HEK293 (cell line): ENCODE measurements around the gene ALDH18A1.

Experiments used
- FEZF1 ChIP-seq: fragments of 450-650 bp; formaldehyde crosslinking; IDR thresholded peaks from 2 replicates; pipeline ENCODE4 v1.5.1; 2016; ENCODE audit warnings: missing biosample characterization, missing genetic modification characterization
- REPIN1 ChIP-seq: fragments of 450-650 bp; formaldehyde crosslinking; IDR thresholded peaks from 2 replicates; pipeline ENCODE4 v1.5.1; 2017; ENCODE audit warnings: missing biosample characterization, missing genetic modification characterization, low read depth
- SP7 ChIP-seq: fragments of 450-650 bp; formaldehyde crosslinking; IDR thresholded peaks from 2 replicates; pipeline ENCODE4 v1.5.1; 2016; ENCODE audit warnings: missing biosample characterization, missing genetic modification characterization
- TRIM28 ChIP-seq: IDR thresholded peaks from 2 replicates; pipeline ENCODE4 v1.6.1; 2011; ENCODE audit warnings: low read length, control low read depth, borderline replicate concordance
- ZBTB7A ChIP-seq: fragments of 450-650 bp; formaldehyde crosslinking; IDR thresholded peaks from 2 replicates; pipeline ENCODE4 v1.5.1; 2016; ENCODE audit warnings: low read depth, missing biosample characterization, missing genetic modification characterization
- ZNF10 ChIP-seq: fragments of 450-650 bp; formaldehyde crosslinking; IDR thresholded peaks from 2 replicates; pipeline ENCODE4 v1.5.1; 2017; ENCODE audit warnings: missing biosample characterization, missing genetic modification characterization
- ZNF132 ChIP-seq: fragments of 450-650 bp; formaldehyde crosslinking; IDR thresholded peaks from 2 replicates; pipeline ENCODE4 v1.5.1; 2017; ENCODE audit warnings: missing biosample characterization, missing genetic modification characterization, borderline replicate concordance
- ZNF169 ChIP-seq: fragments of 450-650 bp; formaldehyde crosslinking; IDR thresholded peaks from 2 replicates; pipeline ENCODE4 v1.5.1; 2016; ENCODE audit warnings: missing biosample characterization, missing genetic modification characterization
- ZNF174 ChIP-seq: fragments of 450-650 bp; formaldehyde crosslinking; IDR thresholded peaks from 2 replicates; pipeline ENCODE4 v1.5.0; 2017; ENCODE audit warnings: missing biosample characterization, mild to moderate bottlenecking, missing genetic modification characterization
- ZNF184 ChIP-seq: fragments of 450-650 bp; IDR thresholded peaks from 2 replicates; pipeline ENCODE4 v1.5.1; 2018; ENCODE audit warnings: missing biosample characterization, mild to moderate bottlenecking, missing genetic modification characterization
- ZNF239 ChIP-seq: fragments of 450-650 bp; formaldehyde crosslinking; IDR thresholded peaks from 2 replicates; pipeline ENCODE4 v1.5.1; 2016; ENCODE audit warnings: missing biosample characterization, missing genetic modification characterization
- ZNF391 ChIP-seq: fragments of 450-650 bp; formaldehyde crosslinking; IDR thresholded peaks from 2 replicates; pipeline ENCODE4 v1.5.1; 2016; ENCODE audit warnings: low read depth, missing biosample characterization, missing genetic modification characterization, borderline replicate concordance
- ZNF394 ChIP-seq: fragments of 450-650 bp; formaldehyde crosslinking; IDR thresholded peaks from 2 replicates; pipeline ENCODE4 v1.5.1; 2016; ENCODE audit warnings: missing biosample characterization, missing genetic modification characterization, mild to moderate bottlenecking, moderate library complexity, borderline replicate concordance
- ZNF426 ChIP-seq: fragments of 450-650 bp; formaldehyde crosslinking; IDR thresholded peaks from 2 replicates; pipeline ENCODE4 v1.5.1; 2017; ENCODE audit warnings: missing biosample characterization, missing genetic modification characterization, mild to moderate bottlenecking, inconsistent platforms, moderate library complexity
- ZNF530 ChIP-seq: fragments of 450-650 bp; formaldehyde crosslinking; IDR thresholded peaks from 2 replicates; pipeline ENCODE4 v1.5.1; 2016; ENCODE audit warnings: low read depth, missing biosample characterization, missing genetic modification characterization
- ZNF561 ChIP-seq: fragments of 450-650 bp; IDR thresholded peaks from 2 replicates; pipeline ENCODE4 v1.5.1; 2018; ENCODE audit warnings: missing biosample characterization, missing genetic modification characterization, borderline replicate concordance
- ZNF571 ChIP-seq: fragments of 450-650 bp; formaldehyde crosslinking; IDR thresholded peaks from 2 replicates; pipeline ENCODE4 v1.5.0; 2017; ENCODE audit warnings: missing biosample characterization, missing genetic modification characterization
- ZNF624 ChIP-seq: fragments of 450-650 bp; formaldehyde crosslinking; IDR thresholded peaks from 2 replicates; pipeline ENCODE4 v1.5.1; 2017; ENCODE audit warnings: missing biosample characterization, missing genetic modification characterization
- ZNF658 ChIP-seq: fragments of 450-650 bp; formaldehyde crosslinking; IDR thresholded peaks from 2 replicates; pipeline ENCODE4; 2016; ENCODE audit warnings: missing biosample characterization, missing genetic modification characterization
- ZNF776 ChIP-seq: fragments of 450-650 bp; formaldehyde crosslinking; IDR thresholded peaks from 2 replicates; pipeline ENCODE4 v1.5.0; 2017; ENCODE audit warnings: missing biosample characterization, missing genetic modification characterization, borderline replicate concordance
- ZNF777 ChIP-seq: fragments of 450-650 bp; formaldehyde crosslinking; IDR thresholded peaks from 2 replicates; pipeline ENCODE4 v1.5.1; 2017; ENCODE audit warnings: missing biosample characterization, missing genetic modification characterization, borderline replicate concordance
- ZNF843 ChIP-seq: fragments of 450-650 bp; formaldehyde crosslinking; IDR thresholded peaks from 2 replicates; pipeline ENCODE4 v1.5.1; 2016; ENCODE audit warnings: missing biosample characterization, missing genetic modification characterization
- TF ChIP-seq, protein P1 (sequence below): fragments of 450-650 bp; IDR thresholded peaks from 2 replicates; pipeline ENCODE4 v1.5.1; 2018; ENCODE audit warnings: missing biosample characterization, mild to moderate bottlenecking, missing genetic modification characterization
- TF ChIP-seq, protein P2 (sequence below): fragments of 450-650 bp; formaldehyde crosslinking; IDR thresholded peaks from 2 replicates; pipeline ENCODE4 v1.5.1; 2016; ENCODE audit warnings: missing biosample characterization, missing genetic modification characterization
- TF ChIP-seq, protein P3 (sequence below): fragments of 450-650 bp; formaldehyde crosslinking; IDR thresholded peaks from 2 replicates; pipeline ENCODE4 v1.5.1; 2016; ENCODE audit warnings: missing biosample characterization, missing genetic modification characterization
- TF ChIP-seq, protein P4 (sequence below): fragments of 450-650 bp; formaldehyde crosslinking; IDR thresholded peaks from 2 replicates; pipeline ENCODE4 v1.5.1; 2016; ENCODE audit warnings: missing biosample characterization, missing genetic modification characterization
- TF ChIP-seq, protein P5 (sequence below): fragments of 450-650 bp; formaldehyde crosslinking; IDR thresholded peaks from 2 replicates; pipeline ENCODE4 v1.5.1; 2016; ENCODE audit warnings: missing biosample characterization, missing genetic modification characterization
- TF ChIP-seq, protein P6 (sequence below): fragments of 450-650 bp; formaldehyde crosslinking; IDR thresholded peaks from 2 replicates; pipeline ENCODE4 v1.5.1; 2016; ENCODE audit warnings: missing biosample characterization, missing genetic modification characterization

ALDH18A1 gene

DNA sequence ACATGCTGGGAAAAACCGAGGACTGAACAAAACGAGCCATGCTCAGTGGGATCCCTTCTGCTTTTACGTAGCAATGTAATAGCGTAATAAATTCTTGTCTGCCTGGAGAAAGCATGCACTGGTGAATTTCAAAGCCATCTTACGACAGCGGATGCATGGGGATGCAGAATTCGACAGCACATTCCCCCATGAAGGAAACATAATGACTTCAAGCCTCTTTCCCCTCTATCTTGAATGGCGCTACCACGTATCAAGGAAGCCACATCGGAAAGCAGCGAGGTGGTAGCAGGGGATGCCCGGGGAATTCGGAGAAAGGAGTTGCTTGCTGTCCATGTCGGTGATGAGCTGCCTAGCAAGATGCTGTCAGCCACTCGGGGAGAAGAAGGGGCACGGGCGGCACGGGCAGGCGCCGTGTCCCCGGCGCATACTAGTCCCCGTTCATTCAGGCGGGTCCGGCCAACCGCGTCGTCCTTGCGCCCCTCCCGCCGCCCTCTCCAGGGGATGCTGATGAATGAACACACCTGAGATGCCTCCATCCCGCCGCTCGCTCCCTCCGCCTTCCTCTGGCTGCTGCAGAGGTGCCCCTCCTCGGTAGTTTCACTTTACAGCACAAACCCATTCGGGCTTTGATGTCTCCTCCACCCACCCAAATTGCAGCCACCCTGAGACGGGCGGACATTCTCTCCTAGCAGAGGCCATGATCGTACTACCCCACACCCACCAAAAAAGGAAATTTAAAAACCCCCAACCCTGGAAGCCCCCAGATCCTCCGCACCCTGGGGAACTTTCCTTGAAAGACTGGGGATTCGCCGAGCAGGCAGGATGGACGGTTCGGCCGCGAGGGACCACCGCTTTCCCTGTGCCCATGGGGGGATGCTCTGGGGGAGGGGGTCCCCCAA, 96.0 kb downstream of the ALDH18A1 start (continued):
- TF ChIP-seq ZNF561 (tag by site-specific recombination) (no peak; the same call in 1 of the 2 replicates), REPIN1 (tag by site-specific recombination) (no peak), ZNF843 (no peak), FEZF1 (tag by site-specific recombination) (no peak), ZNF10 (peak; percentile 48; the same call in 1 of the 2 replicates), ZNF169 (tag by site-specific recombination) (no peak), ZNF776 (tag by site-specific recombination) (no peak), ZNF391 (no peak), ZNF624 (tag by site-specific recombination) (no peak), ZNF132 (tag by site-specific recombination) (no peak), ZNF426 (tag by site-specific recombination) (no peak), ZNF239 (tag by site-specific recombination) (no peak), TRIM28 (no peak), ZNF658 (no peak), ZNF571 (tag by site-specific recombination) (no peak), ZBTB7A (tag by site-specific recombination) (0 out of 2 replicates have a peak, but pooled peaks have one; percentile 10), ZNF394 (tag by site-specific recombination) (no peak), ZNF184 (no peak), ZNF530 (no peak), ZNF777 (tag by site-specific recombination) (no peak), SP7 (tag by site-specific recombination) (no peak), ZNF174 (no peak)
- TF ChIP-seq, protein P1, sequence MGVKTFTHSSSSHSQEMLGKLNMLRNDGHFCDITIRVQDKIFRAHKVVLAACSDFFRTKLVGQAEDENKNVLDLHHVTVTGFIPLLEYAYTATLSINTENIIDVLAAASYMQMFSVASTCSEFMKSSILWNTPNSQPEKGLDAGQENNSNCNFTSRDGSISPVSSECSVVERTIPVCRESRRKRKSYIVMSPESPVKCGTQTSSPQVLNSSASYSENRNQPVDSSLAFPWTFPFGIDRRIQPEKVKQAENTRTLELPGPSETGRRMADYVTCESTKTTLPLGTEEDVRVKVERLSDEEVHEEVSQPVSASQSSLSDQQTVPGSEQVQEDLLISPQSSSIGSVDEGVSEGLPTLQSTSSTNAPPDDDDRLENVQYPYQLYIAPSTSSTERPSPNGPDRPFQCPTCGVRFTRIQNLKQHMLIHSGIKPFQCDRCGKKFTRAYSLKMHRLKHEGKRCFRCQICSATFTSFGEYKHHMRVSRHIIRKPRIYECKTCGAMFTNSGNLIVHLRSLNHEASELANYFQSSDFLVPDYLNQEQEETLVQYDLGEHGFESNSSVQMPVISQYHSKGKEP (tag by site-specific recombination): no peak
- TF ChIP-seq, protein P2, sequence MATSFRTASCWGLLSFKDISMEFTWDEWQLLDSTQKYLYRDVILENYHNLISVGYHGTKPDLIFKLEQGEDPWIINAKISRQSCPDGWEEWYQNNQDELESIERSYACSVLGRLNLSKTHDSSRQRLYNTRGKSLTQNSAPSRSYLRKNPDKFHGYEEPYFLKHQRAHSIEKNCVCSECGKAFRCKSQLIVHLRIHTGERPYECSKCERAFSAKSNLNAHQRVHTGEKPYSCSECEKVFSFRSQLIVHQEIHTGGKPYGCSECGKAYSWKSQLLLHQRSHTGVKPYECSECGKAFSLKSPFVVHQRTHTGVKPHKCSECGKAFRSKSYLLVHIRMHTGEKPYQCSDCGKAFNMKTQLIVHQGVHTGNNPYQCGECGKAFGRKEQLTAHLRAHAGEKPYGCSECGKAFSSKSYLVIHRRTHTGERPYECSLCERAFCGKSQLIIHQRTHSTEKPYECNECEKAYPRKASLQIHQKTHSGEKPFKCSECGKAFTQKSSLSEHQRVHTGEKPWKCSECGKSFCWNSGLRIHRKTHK (tag by site-specific recombination): no peak
- TF ChIP-seq, protein P3, sequence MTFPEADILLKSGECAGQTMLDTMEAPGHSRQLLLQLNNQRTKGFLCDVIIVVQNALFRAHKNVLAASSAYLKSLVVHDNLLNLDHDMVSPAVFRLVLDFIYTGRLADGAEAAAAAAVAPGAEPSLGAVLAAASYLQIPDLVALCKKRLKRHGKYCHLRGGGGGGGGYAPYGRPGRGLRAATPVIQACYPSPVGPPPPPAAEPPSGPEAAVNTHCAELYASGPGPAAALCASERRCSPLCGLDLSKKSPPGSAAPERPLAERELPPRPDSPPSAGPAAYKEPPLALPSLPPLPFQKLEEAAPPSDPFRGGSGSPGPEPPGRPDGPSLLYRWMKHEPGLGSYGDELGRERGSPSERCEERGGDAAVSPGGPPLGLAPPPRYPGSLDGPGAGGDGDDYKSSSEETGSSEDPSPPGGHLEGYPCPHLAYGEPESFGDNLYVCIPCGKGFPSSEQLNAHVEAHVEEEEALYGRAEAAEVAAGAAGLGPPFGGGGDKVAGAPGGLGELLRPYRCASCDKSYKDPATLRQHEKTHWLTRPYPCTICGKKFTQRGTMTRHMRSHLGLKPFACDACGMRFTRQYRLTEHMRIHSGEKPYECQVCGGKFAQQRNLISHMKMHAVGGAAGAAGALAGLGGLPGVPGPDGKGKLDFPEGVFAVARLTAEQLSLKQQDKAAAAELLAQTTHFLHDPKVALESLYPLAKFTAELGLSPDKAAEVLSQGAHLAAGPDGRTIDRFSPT (tag by site-specific recombination): no peak
- TF ChIP-seq, protein P4, sequence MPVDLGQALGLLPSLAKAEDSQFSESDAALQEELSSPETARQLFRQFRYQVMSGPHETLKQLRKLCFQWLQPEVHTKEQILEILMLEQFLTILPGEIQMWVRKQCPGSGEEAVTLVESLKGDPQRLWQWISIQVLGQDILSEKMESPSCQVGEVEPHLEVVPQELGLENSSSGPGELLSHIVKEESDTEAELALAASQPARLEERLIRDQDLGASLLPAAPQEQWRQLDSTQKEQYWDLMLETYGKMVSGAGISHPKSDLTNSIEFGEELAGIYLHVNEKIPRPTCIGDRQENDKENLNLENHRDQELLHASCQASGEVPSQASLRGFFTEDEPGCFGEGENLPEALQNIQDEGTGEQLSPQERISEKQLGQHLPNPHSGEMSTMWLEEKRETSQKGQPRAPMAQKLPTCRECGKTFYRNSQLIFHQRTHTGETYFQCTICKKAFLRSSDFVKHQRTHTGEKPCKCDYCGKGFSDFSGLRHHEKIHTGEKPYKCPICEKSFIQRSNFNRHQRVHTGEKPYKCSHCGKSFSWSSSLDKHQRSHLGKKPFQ (tag by site-specific recombination): no peak
- TF ChIP-seq, protein P5, sequence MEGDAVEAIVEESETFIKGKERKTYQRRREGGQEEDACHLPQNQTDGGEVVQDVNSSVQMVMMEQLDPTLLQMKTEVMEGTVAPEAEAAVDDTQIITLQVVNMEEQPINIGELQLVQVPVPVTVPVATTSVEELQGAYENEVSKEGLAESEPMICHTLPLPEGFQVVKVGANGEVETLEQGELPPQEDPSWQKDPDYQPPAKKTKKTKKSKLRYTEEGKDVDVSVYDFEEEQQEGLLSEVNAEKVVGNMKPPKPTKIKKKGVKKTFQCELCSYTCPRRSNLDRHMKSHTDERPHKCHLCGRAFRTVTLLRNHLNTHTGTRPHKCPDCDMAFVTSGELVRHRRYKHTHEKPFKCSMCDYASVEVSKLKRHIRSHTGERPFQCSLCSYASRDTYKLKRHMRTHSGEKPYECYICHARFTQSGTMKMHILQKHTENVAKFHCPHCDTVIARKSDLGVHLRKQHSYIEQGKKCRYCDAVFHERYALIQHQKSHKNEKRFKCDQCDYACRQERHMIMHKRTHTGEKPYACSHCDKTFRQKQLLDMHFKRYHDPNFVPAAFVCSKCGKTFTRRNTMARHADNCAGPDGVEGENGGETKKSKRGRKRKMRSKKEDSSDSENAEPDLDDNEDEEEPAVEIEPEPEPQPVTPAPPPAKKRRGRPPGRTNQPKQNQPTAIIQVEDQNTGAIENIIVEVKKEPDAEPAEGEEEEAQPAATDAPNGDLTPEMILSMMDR: peak; percentile 12; the same call in 1 of the 2 replicates
- TF ChIP-seq, protein P6, sequence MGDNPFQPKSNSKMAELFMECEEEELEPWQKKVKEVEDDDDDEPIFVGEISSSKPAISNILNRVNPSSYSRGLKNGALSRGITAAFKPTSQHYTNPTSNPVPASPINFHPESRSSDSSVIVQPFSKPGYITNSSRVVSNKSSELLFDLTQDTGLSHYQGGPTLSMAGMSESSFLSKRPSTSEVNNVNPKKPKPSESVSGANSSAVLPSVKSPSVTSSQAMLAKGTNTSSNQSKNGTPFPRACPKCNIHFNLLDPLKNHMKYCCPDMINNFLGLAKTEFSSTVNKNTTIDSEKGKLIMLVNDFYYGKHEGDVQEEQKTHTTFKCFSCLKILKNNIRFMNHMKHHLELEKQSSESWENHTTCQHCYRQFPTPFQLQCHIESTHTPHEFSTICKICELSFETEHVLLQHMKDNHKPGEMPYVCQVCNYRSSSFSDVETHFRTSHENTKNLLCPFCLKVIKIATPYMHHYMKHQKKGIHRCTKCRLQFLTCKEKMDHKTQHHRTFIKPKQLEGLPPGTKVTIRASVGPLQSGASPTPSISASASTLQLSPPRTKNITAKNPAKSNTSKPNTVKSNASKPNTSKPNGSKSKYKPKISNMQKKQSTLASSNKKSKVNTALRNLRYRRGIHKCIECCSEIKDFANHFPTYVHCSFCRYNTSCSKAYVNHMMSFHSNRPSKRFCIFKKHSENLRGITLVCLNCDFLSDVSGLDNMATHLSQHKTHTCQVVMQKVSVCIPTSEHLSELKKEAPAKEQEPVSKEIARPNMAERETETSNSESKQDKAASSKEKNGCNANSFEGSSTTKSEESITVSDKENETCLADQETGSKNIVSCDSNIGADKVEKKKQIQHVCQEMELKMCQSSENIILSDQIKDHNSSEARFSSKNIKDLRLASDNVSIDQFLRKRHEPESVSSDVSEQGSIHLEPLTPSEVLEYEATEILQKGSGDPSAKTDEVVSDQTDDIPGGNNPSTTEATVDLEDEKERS (tag by site-specific recombination): no peak
